Endodermal cell (in vitro differentiated cells): Measurements from ENCODE around the gene CST9. TPM values are rescaled to one million over a fixed set of nuclear protein-coding genes. Genes with fewer than 3 reads are reported as not detected.

ENCODE experiments used
- DNase-seq: peaks from one replicate; pipeline ENCODE4 v3.0.0-alpha.2; 2017
- H3K27ac ChIP-seq: 2 replicates; pipeline ENCODE4 v1.5.1; 2013; ENCODE audit warnings: mild to moderate bottlenecking, low read depth, low read length, moderate library complexity
- H3K27me3 ChIP-seq: 2 replicates; pipeline ENCODE4 v1.6.1; 2013; ENCODE audit warnings: mild to moderate bottlenecking, low read length, moderate library complexity; ENCODE audit not compliant: insufficient read depth, control insufficient read depth, poor library complexity, severe bottlenecking
- H3K36me3 ChIP-seq: 2 replicates; pipeline ENCODE4 v1.7.0; 2013; ENCODE audit warnings: mild to moderate bottlenecking, low read length, moderate library complexity; ENCODE audit not compliant: control insufficient read depth, insufficient read depth
- H3K4me1 ChIP-seq: one replicate; pipeline ENCODE4 v1.7.0; 2013; ENCODE audit warnings: low read length; ENCODE audit not compliant: control insufficient read depth, insufficient read depth
- H3K4me3 ChIP-seq: 2 replicates; pipeline ENCODE4 v1.5.1; 2013; ENCODE audit warnings: mild to moderate bottlenecking, low read length, moderate library complexity
- H3K9ac ChIP-seq: 2 replicates; pipeline ENCODE4 v1.6.1; 2013; ENCODE audit warnings: mild to moderate bottlenecking, low read length, moderate library complexity; ENCODE audit not compliant: poor library complexity, severe bottlenecking; ENCODE audit errors: extremely low read depth
- H3K9me3 ChIP-seq: 2 replicates; pipeline ENCODE4 v1.6.1; 2013; ENCODE audit warnings: mild to moderate bottlenecking, low read length, moderate library complexity; ENCODE audit not compliant: control insufficient read depth
- H3K27ac Mint-ChIP-seq: 2 replicates; pipeline ENCODE4 v1.8.0; 2020; ENCODE audit warnings: mixed read lengths
- H3K27me3 Mint-ChIP-seq: 2 replicates; pipeline ENCODE4 v1.8.0; 2021; ENCODE audit warnings: mild to moderate bottlenecking, mixed read lengths; ENCODE audit not compliant: insufficient read depth
- H3K36me3 Mint-ChIP-seq: 2 replicates; pipeline ENCODE4 v1.8.0; 2020; ENCODE audit warnings: low read depth, mixed read lengths
- H3K4me1 Mint-ChIP-seq: 2 replicates; pipeline ENCODE4 v1.8.0; 2020; ENCODE audit warnings: mixed read lengths
- H3K4me3 Mint-ChIP-seq: 2 replicates; pipeline ENCODE4 v1.8.0; 2020; ENCODE audit warnings: mild to moderate bottlenecking, moderate library complexity, mixed read lengths
- H3K9me3 Mint-ChIP-seq: 2 replicates; pipeline ENCODE4 v1.8.0; 2020; ENCODE audit warnings: mild to moderate bottlenecking, mixed read lengths
- WGBS, 2 experiments: methylation state at CpG; one replicate each; pipeline versions ENCODE4 v1.1.5 to v1.1.7; 2013; ENCODE audit warnings: missing lambda C conversion rate in 2 of 2, mixed read lengths in 1 of 2; ENCODE audit not compliant: insufficient coverage in 1 of 2, insufficient read length in 1 of 2; 5-methylcytosine and 5-hydroxymethylcytosine counted together
- total RNA-seq, 2 donors: library from RNA; stranded (reverse); fragmentation: NEBNext Ultra II Directional in 1 of 2; extraction: Animal tissue kit (Norgen Biotek cat#: 25700) in 1 of 2; gene quantifications; 2 replicates in 1 of 2; 3 replicates in 1 of 2; pipeline ENCODE4 v1.2.1, GENCODE V29; 2021
- TF ChIP-seq, protein P1 (sequence below): fragments of 200-600 bp; sonication (generic); conservative IDR thresholded peaks from 2 replicates; pipeline ENCODE4 v1.5.0; 2021; ENCODE audit warnings: antibody characterized with exemption, mild to moderate bottlenecking

Gene CST9
- total RNA-seq, 2 donors from 2014 or later, result not detected

DNA sequence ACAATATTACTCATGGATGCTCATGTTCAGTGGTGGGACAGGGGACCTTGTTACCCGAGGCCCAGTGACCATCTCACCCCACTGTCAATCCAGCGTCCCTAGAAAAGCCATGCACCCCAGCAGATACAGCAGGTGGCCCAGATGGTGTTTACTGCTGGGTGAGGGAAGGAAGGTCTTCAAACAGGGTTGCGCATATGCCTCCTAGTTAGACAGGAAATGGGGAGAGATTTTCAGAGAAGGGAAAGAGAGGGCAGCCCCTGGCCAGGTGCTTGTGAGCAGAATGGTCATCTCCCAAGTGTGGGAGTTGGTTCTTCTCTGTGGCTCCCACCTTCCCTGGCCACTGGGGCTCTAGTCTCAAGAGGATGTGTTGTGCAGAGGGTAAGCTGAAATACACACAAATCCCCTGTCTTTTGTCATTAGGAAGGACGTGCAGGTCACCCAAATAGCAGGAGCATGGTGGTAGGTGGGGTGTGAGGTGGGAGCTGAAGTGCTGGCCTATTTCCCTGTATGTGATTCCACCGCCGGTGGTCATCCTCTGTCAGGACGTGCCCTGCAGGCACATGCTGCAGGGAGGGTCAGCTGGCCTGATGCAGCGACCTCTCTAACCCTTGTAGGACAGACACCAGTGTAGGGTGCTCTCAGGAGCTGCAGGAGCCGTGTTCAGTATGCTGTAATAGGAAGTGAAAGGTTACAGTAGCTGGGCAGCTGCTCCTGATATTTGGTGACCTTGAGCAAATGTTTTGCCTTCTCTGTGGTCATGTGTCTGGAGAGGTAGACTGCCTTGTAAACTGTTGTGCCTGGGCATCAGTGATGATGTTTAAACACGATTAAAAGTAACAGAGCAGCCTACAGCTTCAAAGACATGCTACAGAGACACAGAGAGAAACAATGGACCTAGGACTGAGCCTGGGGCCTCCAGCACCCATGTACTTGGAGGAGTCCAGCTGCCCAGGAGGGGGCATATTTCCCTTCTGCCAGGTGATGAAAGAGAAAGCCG is 35.3 kb upstream of the CST9 start:
- H3K9ac ChIP-seq, result no peak overlapping the region
- WGBS, 2 experiments, result 89 to 92% methylated on average over 9 to 11 of the region's 11 CpGs
- Mint-ChIP-seq H3K9me3 (no peaks in the 10 kb centered on the region), H3K27me3 (peaks cover 16% of the 10 kb centered on the region), H3K4me3 (no peak overlapping the region), H3K27ac (no peak overlapping the region), H3K36me3 (no peaks in the 10 kb centered on the region), H3K4me1 (peaks cover 11% of the 10 kb centered on the region)
- no peaks in the 10 kb centered on the region for H3K27me3 ChIP-seq
- DNase-seq, result no peak
- no peaks in the 10 kb centered on the region for H3K9me3 ChIP-seq
- H3K36me3 ChIP-seq, result no peaks in the 10 kb centered on the region
- peaks cover 6% of the 10 kb centered on the region for H3K4me1 ChIP-seq
- no peak overlapping the region for H3K4me3 ChIP-seq
- TF ChIP-seq, protein P1, sequence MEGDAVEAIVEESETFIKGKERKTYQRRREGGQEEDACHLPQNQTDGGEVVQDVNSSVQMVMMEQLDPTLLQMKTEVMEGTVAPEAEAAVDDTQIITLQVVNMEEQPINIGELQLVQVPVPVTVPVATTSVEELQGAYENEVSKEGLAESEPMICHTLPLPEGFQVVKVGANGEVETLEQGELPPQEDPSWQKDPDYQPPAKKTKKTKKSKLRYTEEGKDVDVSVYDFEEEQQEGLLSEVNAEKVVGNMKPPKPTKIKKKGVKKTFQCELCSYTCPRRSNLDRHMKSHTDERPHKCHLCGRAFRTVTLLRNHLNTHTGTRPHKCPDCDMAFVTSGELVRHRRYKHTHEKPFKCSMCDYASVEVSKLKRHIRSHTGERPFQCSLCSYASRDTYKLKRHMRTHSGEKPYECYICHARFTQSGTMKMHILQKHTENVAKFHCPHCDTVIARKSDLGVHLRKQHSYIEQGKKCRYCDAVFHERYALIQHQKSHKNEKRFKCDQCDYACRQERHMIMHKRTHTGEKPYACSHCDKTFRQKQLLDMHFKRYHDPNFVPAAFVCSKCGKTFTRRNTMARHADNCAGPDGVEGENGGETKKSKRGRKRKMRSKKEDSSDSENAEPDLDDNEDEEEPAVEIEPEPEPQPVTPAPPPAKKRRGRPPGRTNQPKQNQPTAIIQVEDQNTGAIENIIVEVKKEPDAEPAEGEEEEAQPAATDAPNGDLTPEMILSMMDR, result no peak
- no peak overlapping the region for H3K27ac ChIP-seq

DNA sequence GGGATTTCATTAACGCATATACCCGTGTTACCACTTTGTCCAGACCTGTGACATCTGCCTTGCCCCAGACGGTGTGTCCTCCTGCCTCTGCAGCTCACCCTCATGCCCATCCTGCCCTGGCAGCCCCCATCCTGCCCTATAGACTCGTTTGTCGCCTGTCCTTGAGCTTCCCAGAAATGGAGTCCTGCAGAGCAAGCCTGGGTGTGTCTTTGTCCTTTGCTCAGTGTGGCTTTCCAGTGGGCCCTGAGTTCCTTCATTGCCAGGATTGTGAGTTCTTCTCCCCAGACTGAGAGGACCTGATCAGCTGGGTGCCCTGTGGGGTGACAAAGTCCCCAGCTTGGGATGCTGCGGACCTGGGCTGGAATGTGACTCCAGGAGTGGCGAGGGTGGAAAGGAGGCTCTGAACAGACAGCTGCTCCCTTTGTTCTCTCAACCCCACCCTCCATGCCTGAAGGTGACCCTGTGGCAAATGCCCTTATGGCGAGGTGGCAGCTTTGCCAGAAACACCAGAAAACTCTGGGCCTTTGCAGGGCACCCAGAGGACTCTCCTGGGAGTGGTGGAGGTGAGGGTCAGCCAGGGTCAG is 34.4 kb upstream of the CST9 start:
- Histone ChIP-seq H3K4me1 (peaks cover 7% of the 10 kb centered on the region), H3K27me3 (no peaks in the 10 kb centered on the region), H3K27ac (no peak overlapping the region), H3K36me3 (no peaks in the 10 kb centered on the region), H3K4me3 (no peak overlapping the region), H3K9me3 (no peaks in the 10 kb centered on the region), H3K9ac (no peak overlapping the region)
- Mint-ChIP-seq H3K9me3 (no peaks in the 10 kb centered on the region), H3K27me3 (peaks cover 18% of the 10 kb centered on the region), H3K36me3 (peaks cover 3% of the 10 kb centered on the region), H3K27ac (no peak overlapping the region), H3K4me1 (peaks cover 12% of the 10 kb centered on the region), H3K4me3 (no peak overlapping the region)
- no peak for DNase-seq
- TF ChIP-seq, protein P1, result no peak
- WGBS, 2 experiments, result 85 to 86% methylated on average over 5 to 8 of the region's 8 CpGs

DNA sequence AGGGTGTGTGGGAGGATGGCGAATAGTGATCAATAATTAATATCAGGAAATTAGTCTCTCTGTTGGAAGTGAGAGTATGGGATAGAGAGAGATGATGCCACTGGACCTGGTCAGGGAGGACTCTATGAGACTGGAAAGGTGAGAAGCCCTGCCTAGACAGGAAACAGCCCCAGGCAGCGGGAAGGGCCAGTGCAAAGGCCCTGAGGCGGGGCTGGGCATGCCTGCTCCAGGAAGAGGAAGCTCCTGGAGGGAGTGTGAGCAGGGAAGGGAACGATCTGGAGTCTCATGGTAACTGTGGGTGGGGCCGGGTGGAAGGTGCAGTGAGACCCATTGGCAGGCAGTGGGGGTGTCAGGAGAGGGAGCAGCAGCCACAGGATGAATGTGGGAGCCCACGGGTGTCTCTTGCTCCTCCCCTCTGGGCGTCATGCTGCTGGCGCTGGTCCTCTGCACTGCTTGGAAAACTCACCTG is 33.8 kb upstream of the CST9 start:
- TF ChIP-seq, protein P1, result no peak
- Histone ChIP-seq H3K4me1 (peaks cover 7% of the 10 kb centered on the region), H3K4me3 (no peak overlapping the region), H3K9ac (no peak overlapping the region), H3K27ac (no peak overlapping the region), H3K36me3 (no peaks in the 10 kb centered on the region), H3K9me3 (no peaks in the 10 kb centered on the region), H3K27me3 (no peaks in the 10 kb centered on the region)
- Mint-ChIP-seq H3K4me3 (no peak overlapping the region), H3K27ac (no peak overlapping the region), H3K36me3 (peaks cover 9% of the 10 kb centered on the region), H3K9me3 (no peaks in the 10 kb centered on the region), H3K4me1 (peaks cover 14% of the 10 kb centered on the region), H3K27me3 (peaks cover 18% of the 10 kb centered on the region)
- DNase-seq, result no peak
- WGBS, 2 experiments, result 88 to 89% methylated on average over 1 to 8 of the region's 8 CpGs
